Measurements from ENCODE around the gene SMIM8. TPM values are rescaled to one million over a fixed set of nuclear protein-coding genes. Genes with fewer than 3 reads are reported as not detected.
"Not testable (repeated sequence)": the region's sequence is repeated elsewhere in the genome, so short reads cannot be mapped to it uniquely, and the experiment has no call there.

Gene SMIM8
- total RNA-seq, 1 donor from 2014 or later = 2.9 TPM

GRCh38 chr6:87319271-87319987 is 3.0 kb upstream of the SMIM8 start:
- DNase-seq (ENCODE audit: low spot score in 2 of 2) = no peak
- Histone ChIP-seq H3K36me3 (no peaks in the 10 kb centered on the region), H3K27me3 (no peaks in the 10 kb centered on the region), H3K27ac (no peak overlapping the region), H3K4me3 (no peak overlapping the region), H3K4me1 (no peaks in the 10 kb centered on the region), H3K9me3 (no peaks in the 10 kb centered on the region)
- intact Hi-C loops (cut with DNase I) = no loop called here
- no peak for TF ChIP-seq CTCF (IDR thresholded peaks at IDR 0.05)

GRCh38 chr6:87323880-87324279 is 1.5 kb downstream of the SMIM8 start:
- not testable (repeated sequence) for DNase-seq (ENCODE audit: low spot score in 2 of 2); H3K27me3 ChIP-seq; H3K4me1 ChIP-seq; H3K27ac ChIP-seq; H3K4me3 ChIP-seq; H3K36me3 ChIP-seq; H3K9me3 ChIP-seq
- intact Hi-C loops (cut with DNase I) = loop anchor here (2.0 to 5.0 kb wide), 3 partner anchors 149 to 187 kb away; partner anchors contain the start of gene SLC35A1

- H3K4me1 ChIP-seq = peaks cover 0 to 3% of the 10 kb centered on the region in 2 donors
- DNase-seq (ENCODE audit: low spot score in 2 of 2) = no peak
- H3K9me3 ChIP-seq = no peaks in the 10 kb centered on the region
- no peak for TF ChIP-seq CTCF (IDR thresholded peaks at IDR 0.05)
- H3K27ac ChIP-seq = no peak overlapping the region
- intact Hi-C loops (cut with DNase I) = no loop called here
- H3K36me3 ChIP-seq = no peaks in the 10 kb centered on the region
- no peaks in the 10 kb centered on the region for H3K27me3 ChIP-seq
- H3K4me3 ChIP-seq = no peak overlapping the region
These were observed 8.6 kb downstream of the SMIM8 start for GRCh38 chr6:87330961-87331360.

GRCh38 chr6:87333033-87333432 is 10.6 kb downstream of the SMIM8 start:
- no peak for DNase-seq (ENCODE audit: low spot score in 2 of 2)
- intact Hi-C loops (cut with DNase I) = no loop called here
- Histone ChIP-seq H3K9me3 (no peaks in the 10 kb centered on the region), H3K4me3 (no peak overlapping the region), H3K4me1 (peaks cover 0 to 3% of the 10 kb centered on the region in 2 donors), H3K27ac (no peak overlapping the region), H3K36me3 (no peaks in the 10 kb centered on the region), H3K27me3 (no peaks in the 10 kb centered on the region)
- TF ChIP-seq CTCF (IDR thresholded peaks at IDR 0.05) = no peak

GRCh38 chr6:87333591-87334181 is 11.3 kb downstream of the SMIM8 start:
- no peak overlapping the region for H3K4me3 ChIP-seq
- no peaks in the 10 kb centered on the region for H3K27me3 ChIP-seq
- DNase-seq (ENCODE audit: low spot score in 2 of 2) = no peak
- peaks cover 0 to 3% of the 10 kb centered on the region in 2 donors for H3K4me1 ChIP-seq
- no peaks in the 10 kb centered on the region for H3K36me3 ChIP-seq
- no peak overlapping the region for H3K27ac ChIP-seq
- no peak for TF ChIP-seq CTCF (IDR thresholded peaks at IDR 0.05)
- intact Hi-C loops (cut with DNase I) = no loop called here
- no peaks in the 10 kb centered on the region for H3K9me3 ChIP-seq

- Histone ChIP-seq H3K27ac (no peak overlapping the region), H3K9me3 (no peaks in the 10 kb centered on the region), H3K36me3 (no peaks in the 10 kb centered on the region), H3K27me3 (no peaks in the 10 kb centered on the region), H3K4me1 (peaks cover 0 to 3% of the 10 kb centered on the region in 2 donors), H3K4me3 (no peak overlapping the region)
- DNase-seq (ENCODE audit: low spot score in 2 of 2) = no peak
- TF ChIP-seq CTCF (IDR thresholded peaks at IDR 0.05) = no peak
- intact Hi-C loops (cut with DNase I) = no loop called here
These were observed 12.3 kb downstream of the SMIM8 start for GRCh38 chr6:87334683-87335082.

Measured in ascending aorta (tissue), 2 donors.